NCI-H2196 treated with DMSO at 0.1 percent for 48 hours (cell line): ENCODE results near the gene SLC38A6.

Source experiments
- DNase-seq: peaks from one replicate; lab custom pipeline; 2025; ENCODE audit not compliant: unreplicated experiment; lab: John Stamatoyannopoulos, UW

SLC38A6 gene

GRCh38 chr14:60975551-60975950 lies 5.5 kb upstream of the SLC38A6 start:
- no peak for DNase-seq

- DNase-seq = no peak
Observed at GRCh38 chr14:60977847-60978246, 3.2 kb upstream of the SLC38A6 start.

- DNase-seq = no peak
Observed at GRCh38 chr14:60981633-60982455, 799 bp downstream of the SLC38A6 start.

- DNase-seq = no peak
Observed at GRCh38 chr14:60984196-60984595, 3.2 kb downstream of the SLC38A6 start.

GRCh38 chr14:60986500-60986899 lies 5.5 kb downstream of the SLC38A6 start:
- no peak for DNase-seq

- no peak for DNase-seq
Observed at GRCh38 chr14:60989599-60989998, 8.6 kb downstream of the SLC38A6 start.

GRCh38 chr14:60998617-60999016 lies 17.6 kb downstream of the SLC38A6 start:
- no peak for DNase-seq

GRCh38 chr14:60999536-60999935 lies 18.5 kb downstream of the SLC38A6 start:
- DNase-seq = no peak

GRCh38 chr14:61003571-61003970 lies 22.5 kb downstream of the SLC38A6 start:
- no peak for DNase-seq

GRCh38 chr14:61019537-61019936 lies 38.5 kb downstream of the SLC38A6 start:
- DNase-seq = no peak

GRCh38 chr14:61025251-61026223 lies 44.5 kb downstream of the SLC38A6 start:
- DNase-seq = peak; percentile 65

- no peak for DNase-seq
Observed at GRCh38 chr14:61026526-61026925, 45.5 kb downstream of the SLC38A6 start.

- no peak for DNase-seq
Observed at GRCh38 chr14:61031026-61031425, 50.0 kb downstream of the SLC38A6 start.

GRCh38 chr14:61033054-61033453 lies 52.0 kb downstream of the SLC38A6 start:
- DNase-seq = no peak

- no peak for DNase-seq
Observed at GRCh38 chr14:61033855-61034254, 52.8 kb downstream of the SLC38A6 start.

- DNase-seq = peak; percentile 47
Observed at GRCh38 chr14:61034416-61035120, 53.5 kb downstream of the SLC38A6 start.

- DNase-seq = no peak
Observed at GRCh38 chr14:61037215-61037614, 56.2 kb downstream of the SLC38A6 start.

GRCh38 chr14:61041704-61042103 lies 60.7 kb downstream of the SLC38A6 start:
- no peak for DNase-seq

- no peak for DNase-seq
Observed at GRCh38 chr14:61042220-61042619, 61.2 kb downstream of the SLC38A6 start.

GRCh38 chr14:61043506-61043905 lies 62.5 kb downstream of the SLC38A6 start:
- DNase-seq = no peak

GRCh38 chr14:61047021-61047420 lies 66.0 kb downstream of the SLC38A6 start:
- DNase-seq = no peak
